Bone marrow (tissue), 2 donors: ENCODE data around the gene SKP1.
"Not testable (repeated sequence)": the region's sequence is repeated elsewhere in the genome, so short reads cannot be mapped to it uniquely, and the experiment has no call there.

Experiments
- DNase-seq, 2 donors: peaks; one replicate each; lab custom pipeline; 2025; lab: John Stamatoyannopoulos, UW

The SKP1 gene

DNA sequence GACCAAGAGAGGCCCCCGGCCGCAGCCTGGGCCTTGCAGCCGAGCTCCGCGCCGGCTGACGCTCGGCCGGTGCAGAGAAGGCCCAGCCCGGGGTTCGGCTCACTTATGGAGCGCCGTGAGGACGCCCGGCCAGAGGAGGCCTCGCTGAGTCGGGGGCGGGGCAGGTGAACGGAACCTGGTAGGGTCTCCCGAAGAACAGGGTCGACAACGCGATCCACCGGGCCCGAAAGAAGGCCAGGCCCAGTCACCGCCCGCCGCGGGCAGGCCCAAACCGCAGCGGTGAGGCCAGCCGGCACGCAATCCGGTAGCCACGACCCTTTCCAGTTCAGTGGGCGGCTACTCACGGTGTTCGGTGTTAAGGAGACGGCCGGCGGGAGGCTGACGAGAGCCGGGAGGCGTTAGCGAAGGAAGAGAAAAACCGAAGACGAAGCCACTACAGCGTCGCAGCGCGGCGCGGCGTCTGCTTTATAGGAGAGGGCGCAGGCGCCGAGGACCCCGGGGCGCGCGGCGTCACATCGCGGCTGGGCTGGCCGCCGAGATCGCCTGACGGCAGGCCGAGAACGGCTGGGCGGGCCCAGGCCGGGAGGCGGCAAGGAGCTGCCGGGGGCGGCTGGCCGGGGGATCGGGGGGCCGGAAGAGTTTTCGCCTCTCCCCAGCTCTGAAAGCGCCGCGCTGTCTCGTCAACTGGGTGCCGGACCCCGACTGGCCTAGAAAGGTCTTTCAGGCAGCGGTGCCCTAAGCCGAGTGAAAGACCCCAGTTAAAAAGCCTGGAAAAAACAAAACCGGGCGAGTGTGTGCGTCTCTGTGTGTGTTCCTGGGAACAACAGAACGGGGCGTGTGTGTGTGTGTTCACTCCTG is at the start of gene SKP1:
TSS of gene SKP1 (minus strand) at position 440 of the 858 bp plus-strand sequence. CDS start 2,928 bp downstream, outside the sequence.
- DNase-seq = peak; percentile 79 to 88

DNA sequence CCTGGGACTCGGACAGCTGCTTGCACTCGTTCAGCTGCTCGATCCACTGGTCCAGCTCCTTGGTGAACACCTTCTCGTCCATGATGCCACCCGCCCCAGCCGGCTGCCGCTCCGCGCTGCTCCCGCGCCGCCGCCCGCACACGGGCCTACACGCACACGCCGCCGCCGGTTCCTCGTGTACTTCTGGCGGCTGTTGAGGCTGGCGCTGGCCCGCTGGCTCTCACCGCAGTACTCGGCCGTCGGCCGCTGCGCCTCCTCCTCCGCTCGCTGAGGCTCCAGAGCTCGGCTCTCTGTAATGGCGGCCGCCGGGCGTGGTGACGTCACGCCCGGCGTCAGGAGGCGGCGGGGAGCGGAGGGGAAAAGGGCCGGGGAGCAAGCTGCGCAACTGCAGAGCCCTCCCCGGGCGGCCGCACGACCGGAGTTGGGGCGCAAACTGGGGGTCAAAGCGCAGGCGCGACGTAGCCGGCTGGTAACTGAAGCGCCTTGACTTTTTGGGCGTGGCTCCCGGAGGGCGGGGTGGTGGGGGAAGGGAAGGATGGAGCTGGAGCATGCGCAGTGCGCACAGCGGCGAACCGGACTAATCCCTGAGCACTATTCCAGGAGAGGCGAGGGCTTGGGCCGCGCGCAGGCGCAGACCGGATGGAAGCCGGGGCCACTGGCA is 49.2 kb upstream of the SKP1 start, which contains the start of gene PPP2CA:
TSS of gene PPP2CA (minus strand) at position 294 of the 661 bp plus-strand sequence. CDS start at position 82, 212 bp downstream.
- peak; percentile 98 to 99 for DNase-seq

DNA sequence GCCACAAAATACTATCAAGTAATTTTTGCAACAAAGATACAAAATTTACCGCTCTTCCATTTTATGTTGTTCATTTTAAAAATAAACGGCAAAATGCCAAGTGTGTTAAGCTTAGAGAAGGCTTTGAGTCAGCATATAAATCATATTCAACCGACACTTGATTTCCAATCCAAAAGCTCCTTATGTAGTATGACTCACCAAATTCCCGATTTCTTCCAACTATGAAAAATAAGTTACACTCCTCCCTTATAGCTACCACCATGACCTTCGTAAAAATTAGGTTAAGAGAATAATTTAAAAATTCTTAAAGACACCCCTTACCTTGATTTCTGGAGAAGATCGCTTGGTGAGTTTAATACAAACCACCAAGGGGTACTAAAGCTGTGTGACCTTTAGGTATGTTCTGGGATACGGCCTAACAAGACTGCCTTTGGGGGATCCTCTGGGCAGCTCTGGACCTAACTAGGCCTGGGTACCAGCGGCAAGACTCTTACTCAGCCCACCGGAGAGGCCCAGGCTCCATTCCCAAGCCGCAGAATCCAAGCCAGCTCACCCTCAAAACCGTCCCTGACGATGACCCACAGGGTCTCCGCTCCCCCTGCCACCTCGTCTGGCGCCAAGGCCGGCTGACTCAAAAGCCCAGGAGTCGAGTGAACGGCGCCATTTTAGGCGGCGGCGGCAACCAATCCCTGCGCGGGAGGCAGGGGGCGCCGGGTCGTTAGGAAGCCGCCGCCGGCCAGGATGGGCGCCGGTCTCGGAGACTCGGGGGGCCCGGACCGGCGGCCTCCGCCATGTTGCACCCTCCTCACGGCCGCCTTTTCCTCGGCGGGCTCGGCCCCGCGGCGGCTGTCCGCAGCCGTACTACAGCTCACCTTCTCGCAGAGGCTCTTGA is 48.4 kb upstream of the SKP1 start:
- DNase-seq = peak; percentile 19 to 68

DNA sequence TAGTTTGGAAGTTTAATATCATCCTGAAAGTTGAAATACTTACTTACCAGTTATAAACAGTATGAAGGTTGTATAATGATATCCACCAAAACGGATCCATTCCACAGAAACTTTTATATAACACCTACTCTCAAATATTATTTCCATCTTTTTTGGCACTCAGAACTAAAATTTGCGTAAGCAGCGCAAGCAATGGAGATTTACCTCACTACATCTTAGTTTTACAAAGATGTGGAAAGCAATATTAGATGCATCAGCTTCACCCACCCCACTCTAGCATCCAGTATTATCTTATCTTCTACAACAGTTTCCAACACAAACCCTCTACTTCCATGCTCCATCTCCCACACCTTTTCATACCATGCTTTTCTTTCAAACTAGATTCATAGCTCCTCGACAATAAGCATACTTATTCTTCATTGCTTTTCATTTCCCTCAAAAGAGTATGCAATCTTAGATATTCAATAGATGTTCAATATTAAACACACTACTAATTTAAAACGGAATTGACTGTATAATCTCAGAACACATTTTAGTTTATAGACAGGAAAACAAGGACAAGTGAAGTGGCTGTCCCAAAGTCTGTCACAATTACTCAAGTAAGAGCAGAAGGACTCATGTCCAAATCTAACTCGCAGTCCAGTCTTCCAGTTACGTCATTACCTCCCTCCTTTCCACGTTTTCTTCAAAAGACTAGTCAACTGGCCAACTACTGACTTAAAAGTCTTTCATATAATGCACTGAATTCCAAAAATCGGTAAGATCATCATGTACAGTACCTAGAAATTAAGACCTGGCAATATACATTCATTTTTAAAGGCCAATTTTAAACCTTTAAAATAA is 46.9 kb upstream of the SKP1 start:
- DNase-seq = no peak

DNA sequence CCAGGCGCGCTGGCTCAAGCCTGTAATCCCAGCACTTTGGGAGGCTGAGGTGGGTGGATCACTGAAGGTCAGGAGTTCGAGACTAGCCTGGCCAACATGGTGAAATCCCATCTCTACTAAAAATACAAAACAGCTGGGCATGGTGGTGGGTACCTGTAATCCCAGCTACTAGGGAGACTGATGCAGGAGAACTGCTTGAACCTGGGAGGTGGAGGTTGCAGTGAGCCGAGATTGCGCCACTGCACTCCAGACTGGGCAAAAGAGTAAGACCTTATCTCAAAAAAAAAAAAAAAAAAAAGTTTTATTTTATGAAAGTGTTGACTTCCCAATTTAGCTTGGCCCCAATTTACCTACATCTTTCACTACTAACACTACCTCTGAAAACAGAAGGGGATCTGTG is 44.9 kb upstream of the SKP1 start:
- DNase-seq = not testable (repeated sequence)

DNA sequence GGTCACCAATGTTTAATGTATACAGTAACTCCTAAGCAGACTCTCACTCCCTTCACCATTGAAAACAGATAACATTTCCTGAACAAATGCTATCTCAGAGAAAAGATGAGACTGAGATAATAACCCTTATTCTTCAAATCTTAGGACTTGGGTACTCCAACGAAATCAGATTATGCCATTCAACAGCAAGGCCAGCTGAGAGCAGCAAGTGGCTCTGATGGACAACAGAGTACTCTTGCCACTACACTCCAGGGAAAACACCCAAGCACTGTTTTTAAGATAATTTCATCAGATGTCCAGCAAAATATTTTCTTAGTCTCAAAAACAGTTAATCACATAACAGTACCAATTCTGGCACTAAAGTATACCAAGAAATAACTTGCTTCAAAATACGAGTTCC is 39.0 kb upstream of the SKP1 start:
- DNase-seq = no peak

DNA sequence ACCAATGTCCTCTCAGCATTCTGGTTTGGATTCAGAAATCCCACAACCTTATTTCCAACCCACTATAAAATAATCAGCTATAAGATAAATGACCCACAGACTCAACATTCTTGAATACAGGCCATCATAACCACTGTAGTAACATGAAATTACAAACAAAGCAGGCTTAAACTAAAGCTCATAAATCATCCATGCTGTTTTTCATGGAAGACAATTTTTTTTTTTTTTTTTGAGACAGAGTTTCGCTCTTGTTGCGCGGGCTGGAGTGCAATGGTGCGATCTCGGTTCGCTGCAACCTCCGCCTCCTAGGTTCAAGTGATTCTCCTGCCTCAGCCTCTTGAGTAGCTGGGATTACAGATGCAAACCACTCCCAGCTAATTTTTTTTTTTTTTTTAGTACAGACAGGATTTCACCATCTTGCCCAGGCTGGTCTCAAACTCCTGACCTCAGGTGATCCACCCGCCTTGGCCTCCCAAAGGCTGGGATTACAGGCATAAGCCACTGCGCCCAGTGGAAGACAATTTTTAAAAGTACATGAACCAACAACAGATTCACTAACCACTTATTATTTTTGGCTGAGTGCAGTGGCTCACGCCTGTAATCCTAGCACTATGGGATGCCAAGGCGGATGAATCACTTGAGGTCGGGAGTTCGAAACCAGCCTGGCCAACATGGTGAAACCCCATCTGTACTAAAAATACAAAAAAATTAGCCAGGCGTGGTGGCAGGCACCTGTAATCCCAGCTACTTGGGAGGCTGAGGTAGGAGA is 34.7 kb upstream of the SKP1 start:
- not testable (repeated sequence) for DNase-seq

DNA sequence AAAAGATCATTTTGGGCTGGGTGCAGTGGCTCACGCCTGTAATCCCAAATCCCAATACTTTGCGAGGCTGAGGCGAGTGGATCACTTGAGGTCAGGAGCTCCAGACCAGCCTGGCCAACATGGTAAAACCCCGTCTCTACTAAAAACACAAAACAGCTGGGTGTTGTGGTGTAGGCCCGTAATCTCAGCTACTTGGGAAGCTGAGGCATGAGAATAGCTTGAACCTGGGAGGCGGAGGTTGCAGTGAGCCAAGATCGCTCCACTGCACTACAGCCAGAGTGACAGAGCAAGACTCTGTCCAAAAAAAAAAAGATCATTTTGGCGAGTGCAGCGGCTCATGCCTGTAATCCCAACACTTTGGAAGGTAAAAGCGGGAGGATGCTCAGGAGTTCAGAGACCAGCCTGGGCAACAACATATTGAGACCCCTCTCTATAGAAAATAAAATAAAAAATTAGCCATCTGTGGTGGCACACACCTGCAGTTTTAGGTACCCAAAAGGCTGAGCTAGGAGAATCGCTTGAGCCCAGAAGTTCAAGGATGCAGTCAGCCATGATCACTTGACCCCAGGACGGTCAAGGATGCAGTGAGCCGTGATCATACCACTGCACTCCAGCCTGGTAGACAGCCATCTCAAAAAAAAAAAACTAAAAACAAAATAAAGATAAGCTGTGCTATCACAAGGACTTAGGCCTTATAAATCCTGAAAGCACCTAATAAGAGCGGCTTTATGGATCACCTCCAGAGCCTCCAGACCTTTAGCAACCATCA is 32.9 kb upstream of the SKP1 start:
- no peak for DNase-seq

DNA sequence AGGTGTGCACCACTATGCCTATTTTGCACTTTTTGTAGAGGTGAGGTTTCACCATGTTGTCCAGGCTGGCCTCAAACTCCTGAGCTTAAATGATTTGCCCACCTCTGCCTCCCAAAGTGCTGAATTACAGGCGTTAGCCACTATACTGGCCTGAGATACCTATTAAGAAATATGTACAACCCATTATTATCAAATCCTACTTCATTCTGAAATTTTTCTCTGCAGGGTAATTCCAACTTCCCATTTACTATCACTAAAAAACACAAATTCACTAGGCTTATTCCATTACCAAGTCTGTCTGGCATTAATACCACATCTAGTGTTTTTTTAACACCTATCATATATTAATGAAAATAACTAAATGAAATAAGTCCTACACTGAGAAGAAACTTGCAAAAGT is 30.9 kb upstream of the SKP1 start:
- no peak for DNase-seq

DNA sequence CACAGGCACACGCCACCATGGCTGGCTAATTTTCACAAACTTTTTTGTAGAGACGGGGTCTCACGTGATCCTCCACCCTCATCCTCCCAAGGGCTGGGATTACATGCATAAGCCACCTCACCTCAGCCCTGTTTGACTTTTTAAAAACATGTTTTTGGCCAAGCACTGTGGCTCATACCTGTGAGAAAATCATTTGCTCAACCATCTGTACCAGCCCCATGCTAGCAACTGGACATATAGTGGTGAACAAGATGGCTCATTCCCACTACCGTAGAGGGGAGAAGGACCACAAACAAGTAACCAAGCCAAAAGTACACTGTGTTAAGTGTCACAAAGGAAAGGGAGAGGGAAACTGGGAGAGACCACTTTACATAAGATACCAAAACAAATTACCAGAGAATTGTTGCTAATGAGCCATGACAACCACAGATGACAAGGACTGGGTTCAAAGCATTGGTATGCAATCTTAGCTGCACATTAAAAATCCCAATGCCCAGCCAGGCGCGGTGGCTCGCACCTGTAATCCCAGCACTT is 29.9 kb upstream of the SKP1 start:
- no peak for DNase-seq

DNA sequence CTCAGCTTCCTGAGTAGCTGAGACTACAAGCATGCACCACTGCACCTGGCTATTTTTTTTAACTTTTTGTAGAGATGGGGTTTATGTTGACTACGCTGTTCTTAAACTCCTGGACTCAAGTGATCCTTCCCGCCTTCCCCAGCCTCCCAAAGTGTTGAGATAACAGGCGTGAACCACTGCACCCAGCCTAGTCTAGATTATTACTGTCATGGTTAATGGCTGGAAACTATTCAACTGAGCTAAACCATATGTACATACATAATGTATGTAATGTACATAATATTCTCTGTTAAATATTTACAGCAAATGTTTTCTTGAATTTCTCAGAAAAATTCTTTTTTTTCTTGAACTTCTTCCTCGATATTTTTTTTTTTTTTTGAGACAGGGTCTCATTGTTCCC is 27.8 kb upstream of the SKP1 start:
- no peak for DNase-seq

DNA sequence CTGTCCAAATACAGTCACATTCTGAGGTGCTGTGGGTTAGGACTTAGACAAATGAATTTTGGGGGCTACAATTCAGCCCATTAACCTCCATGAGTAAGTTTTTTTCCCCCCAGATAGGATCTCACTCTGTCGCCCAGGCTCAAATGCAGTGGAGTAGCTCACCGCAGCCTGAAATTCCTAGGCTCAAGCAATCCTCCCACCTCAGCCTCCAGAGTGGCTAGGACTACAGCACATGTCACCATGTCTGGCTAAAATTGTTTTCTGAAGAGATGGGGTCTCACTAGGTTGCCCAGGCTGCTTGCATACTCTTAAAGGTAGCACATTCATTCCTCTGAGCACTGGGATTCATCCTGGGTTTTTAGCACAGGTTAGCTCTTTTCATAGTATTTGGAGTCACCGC is 26.9 kb upstream of the SKP1 start:
- no peak for DNase-seq

DNA sequence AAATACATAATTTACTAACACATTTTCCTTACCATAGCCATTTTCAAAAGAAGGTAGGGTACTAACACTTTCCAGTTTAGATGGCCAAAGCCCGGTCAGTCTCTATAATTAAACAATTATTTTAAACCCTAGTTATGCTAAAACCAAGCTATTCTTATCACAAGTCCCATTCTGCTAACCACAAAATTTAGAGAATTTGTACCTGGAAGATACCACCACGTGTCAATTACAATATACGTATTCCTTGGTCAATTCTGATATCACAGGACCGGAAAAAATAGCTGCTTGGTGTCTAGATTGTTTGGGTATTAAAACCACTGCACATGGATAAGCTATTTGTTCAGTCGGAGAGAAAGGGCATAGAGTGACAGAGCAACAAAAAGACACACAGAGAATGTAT is 18.9 kb upstream of the SKP1 start:
- DNase-seq = no peak

DNA sequence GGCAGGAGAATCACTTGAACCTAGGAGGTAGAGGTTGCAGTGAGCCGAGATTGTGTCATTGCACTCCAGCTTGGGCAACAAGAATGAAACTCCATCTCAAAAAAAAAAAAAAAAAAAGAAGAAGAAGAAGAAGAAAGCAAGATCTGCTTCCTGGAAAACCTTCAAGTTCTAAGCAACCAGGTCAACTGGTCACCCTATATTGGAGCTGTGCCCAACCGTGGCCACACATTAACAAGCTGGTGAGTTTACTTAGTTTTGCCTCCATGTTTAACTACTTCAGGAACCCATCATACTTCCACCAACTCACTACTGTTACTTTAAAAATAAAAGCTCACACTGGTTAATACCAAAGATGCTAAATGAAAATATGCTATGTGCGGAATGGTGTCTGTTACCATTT is 12.3 kb upstream of the SKP1 start:
- DNase-seq = no peak

DNA sequence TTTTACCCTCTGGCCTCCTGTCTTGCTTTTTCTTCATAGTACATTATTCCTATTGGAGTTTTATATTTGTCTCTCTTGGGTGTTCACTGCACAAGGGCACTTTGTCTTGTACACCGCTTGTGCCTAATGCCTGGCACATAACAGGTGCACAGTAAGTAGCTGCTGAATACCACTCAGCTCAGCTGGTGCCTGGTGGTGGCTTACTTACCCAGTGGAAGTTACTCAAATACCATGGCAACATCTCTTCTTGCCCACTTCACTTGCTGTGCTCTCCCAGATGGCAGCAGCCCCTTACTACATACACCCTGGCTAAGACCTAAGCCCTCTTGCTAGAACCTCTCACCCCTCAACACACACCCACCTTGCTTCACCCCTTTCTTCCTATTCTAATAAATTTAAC is 11.3 kb upstream of the SKP1 start:
- no peak for DNase-seq

DNA sequence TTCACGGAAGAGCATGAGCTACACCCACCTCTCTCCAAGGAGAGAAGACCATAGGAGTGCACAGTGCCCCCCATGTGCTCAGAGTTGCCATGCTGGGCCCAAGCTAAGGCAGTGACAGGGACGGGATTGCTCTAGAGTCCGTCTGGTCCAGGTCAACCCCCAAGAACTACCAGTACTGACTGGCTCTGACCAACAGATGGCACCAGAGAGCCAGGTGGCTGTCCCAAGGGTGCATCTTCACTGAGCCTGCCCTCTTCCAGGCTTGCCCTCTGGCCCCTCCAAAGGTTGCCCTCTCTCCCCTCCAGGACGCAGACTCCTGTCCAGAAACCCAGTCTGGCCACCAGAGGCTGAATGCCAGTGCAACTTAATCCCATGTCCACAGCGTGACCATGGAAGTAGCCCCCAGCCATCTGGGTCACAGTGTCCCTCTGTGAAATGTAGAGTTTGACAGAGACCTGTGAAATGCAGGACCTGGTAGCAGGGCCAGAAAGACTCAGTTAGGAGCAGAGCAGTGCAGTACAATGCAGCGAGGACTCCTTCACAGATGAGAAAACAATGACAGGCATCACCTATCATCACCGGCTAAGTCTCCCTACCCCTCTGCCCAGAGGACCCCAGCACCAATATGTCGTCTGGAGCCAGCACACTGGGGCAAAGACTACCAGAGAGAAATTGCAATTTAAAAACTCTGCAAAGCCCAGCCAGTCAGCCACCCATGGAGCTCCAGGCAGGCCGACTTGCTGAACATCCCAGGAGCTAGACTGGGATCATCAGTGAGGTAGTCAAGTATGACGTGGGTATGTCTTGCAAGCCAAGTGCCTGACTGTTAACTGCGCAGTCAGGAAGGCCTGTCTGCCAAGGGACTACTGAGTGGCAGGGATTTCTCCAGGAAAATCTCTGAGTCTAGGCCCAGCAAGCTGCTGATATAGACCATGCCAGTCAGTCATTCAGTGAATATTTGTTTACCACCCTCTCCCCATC is 7.7 kb upstream of the SKP1 start:
- peak; percentile 39 to 68 for DNase-seq

DNA sequence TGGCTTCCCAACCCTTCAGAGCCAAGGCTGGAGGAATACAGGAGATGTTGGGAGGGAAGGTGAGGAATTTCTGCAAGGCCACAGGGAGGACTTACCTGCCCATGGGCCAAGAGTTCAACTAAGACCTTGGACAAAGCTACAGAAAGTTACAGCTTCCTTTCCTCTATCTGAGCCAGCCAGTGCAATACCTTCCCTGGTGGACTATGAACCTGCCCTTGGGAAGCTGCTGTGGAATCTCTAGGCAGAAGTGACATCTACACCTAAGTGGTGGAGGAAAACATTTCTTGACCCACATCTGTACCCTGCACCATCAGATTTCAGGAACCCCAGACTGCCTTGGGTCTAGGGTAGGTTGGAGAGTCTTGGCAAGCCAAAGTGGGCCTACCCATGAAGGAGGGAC is 6.7 kb upstream of the SKP1 start:
- no peak for DNase-seq

DNA sequence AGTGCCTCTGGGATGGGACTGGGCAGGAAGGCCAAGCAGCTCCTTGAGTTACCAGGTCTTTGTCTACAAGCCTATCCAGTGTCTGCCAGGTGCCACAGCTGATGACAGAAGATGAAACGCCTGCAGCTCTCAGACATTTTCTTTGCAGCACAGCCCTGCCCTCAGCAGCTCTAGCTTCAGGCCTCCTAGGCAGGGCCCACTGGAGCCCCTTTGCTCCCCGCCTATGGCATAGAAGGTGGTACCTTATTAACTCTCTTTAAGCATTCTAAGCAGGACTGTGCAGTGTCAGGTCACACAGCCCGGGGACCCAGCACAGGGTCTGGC is 1.3 kb upstream of the SKP1 start:
- DNase-seq = no peak
